ENCODE results near the gene MKNK1. TPM values are rescaled to one million over a fixed set of nuclear protein-coding genes. Genes with fewer than 3 reads are reported as not detected.

The MKNK1 gene
- total RNA-seq, 1 experiment from 2014 or later, result 40.1 TPM

DNA sequence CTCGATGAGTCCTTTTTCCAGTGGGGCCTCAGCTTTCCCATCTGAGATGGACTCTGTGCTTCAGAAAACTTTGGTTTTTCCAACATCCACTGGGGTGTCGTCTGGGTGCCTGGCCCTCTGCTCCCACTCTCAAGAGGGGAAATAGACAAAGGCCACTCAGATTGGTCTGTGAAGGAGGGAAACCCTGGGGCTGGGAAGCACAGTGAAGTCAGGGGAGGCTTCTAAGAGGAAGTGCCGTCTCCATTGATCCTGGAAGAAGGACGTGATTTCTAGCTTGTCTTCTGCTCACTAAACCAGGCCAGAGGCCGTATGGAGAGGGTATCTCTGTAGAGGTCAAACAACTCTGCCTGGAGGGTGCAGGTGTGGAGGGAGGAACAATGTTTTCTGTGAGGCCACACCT, 57.9 kb downstream of the MKNK1 start:
- in situ Hi-C loops (cut with HindIII; ENCODE audit: low pct_unique_long_range_greater_than_20kb, low sequenced_read_pairs) (no loop called here), intact Hi-C loops (cut with micrococcal nuclease; ENCODE audit: unreplicated experiment) (no loop called here)
- ChIA-PET CTCF (interaction anchor here (0.7 to 0.8 kb wide), 2 partner anchors 71 to 423 kb away, joined by 3 read pairs; partner anchors contain the start of gene MOB3C), POLR2A (no interaction called here)
- no peak for DNase-seq (ENCODE audit: low read depth, low spot score)
- H3K27me3 ChIP-seq (ENCODE audit: control insufficient read depth, insufficient read depth, low read length), result no peaks in the 10 kb centered on the region
- no peaks in the 10 kb centered on the region for H3K4me1 ChIP-seq (ENCODE audit: control insufficient read depth, insufficient read depth, low read length)
- no peak for ATAC-seq
- no peak overlapping the region for H3K27ac ChIP-seq (ENCODE audit: low read length)
- H3K4me3 ChIP-seq (ENCODE audit: low read depth in 2 of 2, low read length in 2 of 2), result no peak overlapping the region
- no peaks in the 10 kb centered on the region for H3K9me3 ChIP-seq (ENCODE audit: control insufficient read depth, insufficient read depth, low read depth, low read length)
- BruUV-seq (replicated peaks), result no TSS peak
- H3K36me3 ChIP-seq (ENCODE audit: control insufficient read depth, insufficient read depth, low read length), result no peaks in the 10 kb centered on the region
- no peak for TF ChIP-seq TCF7L2 (IDR thresholded peaks at IDR 0.05; ENCODE audit: low read depth, low read length)
- TF ChIP-seq, protein P1, sequence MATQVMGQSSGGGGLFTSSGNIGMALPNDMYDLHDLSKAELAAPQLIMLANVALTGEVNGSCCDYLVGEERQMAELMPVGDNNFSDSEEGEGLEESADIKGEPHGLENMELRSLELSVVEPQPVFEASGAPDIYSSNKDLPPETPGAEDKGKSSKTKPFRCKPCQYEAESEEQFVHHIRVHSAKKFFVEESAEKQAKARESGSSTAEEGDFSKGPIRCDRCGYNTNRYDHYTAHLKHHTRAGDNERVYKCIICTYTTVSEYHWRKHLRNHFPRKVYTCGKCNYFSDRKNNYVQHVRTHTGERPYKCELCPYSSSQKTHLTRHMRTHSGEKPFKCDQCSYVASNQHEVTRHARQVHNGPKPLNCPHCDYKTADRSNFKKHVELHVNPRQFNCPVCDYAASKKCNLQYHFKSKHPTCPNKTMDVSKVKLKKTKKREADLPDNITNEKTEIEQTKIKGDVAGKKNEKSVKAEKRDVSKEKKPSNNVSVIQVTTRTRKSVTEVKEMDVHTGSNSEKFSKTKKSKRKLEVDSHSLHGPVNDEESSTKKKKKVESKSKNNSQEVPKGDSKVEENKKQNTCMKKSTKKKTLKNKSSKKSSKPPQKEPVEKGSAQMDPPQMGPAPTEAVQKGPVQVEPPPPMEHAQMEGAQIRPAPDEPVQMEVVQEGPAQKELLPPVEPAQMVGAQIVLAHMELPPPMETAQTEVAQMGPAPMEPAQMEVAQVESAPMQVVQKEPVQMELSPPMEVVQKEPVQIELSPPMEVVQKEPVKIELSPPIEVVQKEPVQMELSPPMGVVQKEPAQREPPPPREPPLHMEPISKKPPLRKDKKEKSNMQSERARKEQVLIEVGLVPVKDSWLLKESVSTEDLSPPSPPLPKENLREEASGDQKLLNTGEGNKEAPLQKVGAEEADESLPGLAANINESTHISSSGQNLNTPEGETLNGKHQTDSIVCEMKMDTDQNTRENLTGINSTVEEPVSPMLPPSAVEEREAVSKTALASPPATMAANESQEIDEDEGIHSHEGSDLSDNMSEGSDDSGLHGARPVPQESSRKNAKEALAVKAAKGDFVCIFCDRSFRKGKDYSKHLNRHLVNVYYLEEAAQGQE (IDR thresholded peaks at IDR 0.05; ENCODE audit: insufficient read depth in 1 of 2, low read depth in 2 of 2, low read length in 1 of 2), result no peak
- no peak for TF ChIP-seq SIN3A (IDR thresholded peaks at IDR 0.05; ENCODE audit: borderline replicate concordance, insufficient read depth, low read depth, low read length)
- no peak for TF ChIP-seq CTCF (IDR thresholded peaks at IDR 0.05)
- no peak for TF ChIP-seq POLR2AphosphoS5 (IDR thresholded peaks at IDR 0.05; ENCODE audit: low read depth, low read length)

DNA sequence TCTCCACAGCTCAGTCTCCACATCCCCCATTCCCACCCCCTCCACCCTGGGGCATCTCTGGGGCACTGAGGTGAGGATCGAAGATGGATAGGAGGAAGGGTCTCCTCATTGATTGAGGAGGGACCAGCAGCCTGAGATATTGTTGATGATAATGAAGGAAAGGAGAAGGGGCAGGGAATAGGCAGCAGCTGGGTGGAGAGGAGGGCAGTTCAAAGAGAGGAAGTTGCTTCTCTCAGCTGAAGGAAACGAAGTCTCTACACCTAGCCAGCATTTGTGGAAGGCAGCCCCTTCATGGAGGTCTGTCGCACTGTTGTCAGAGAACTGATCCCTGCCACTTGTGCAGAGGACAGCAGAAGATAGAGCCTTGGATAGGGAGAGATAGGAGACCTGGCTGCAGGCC, 58.3 kb downstream of the MKNK1 start:
- Histone ChIP-seq H3K4me3 (ENCODE audit: low read depth in 2 of 2, low read length in 2 of 2) (no peak overlapping the region), H3K27me3 (ENCODE audit: control insufficient read depth, insufficient read depth, low read length) (no peaks in the 10 kb centered on the region), H3K4me1 (ENCODE audit: control insufficient read depth, insufficient read depth, low read length) (no peaks in the 10 kb centered on the region), H3K27ac (ENCODE audit: low read length) (no peak overlapping the region), H3K9me3 (ENCODE audit: control insufficient read depth, insufficient read depth, low read depth, low read length) (no peaks in the 10 kb centered on the region), H3K36me3 (ENCODE audit: control insufficient read depth, insufficient read depth, low read length) (no peaks in the 10 kb centered on the region)
- intact Hi-C loops (cut with micrococcal nuclease; ENCODE audit: unreplicated experiment) (no loop called here), in situ Hi-C loops (cut with HindIII; ENCODE audit: low pct_unique_long_range_greater_than_20kb, low sequenced_read_pairs) (no loop called here)
- ATAC-seq (no peak), DNase-seq (ENCODE audit: low read depth, low spot score) (no peak)
- BruUV-seq (replicated peaks), result no TSS peak
- CTCF ChIA-PET, result interaction anchor here (0.7 to 0.8 kb wide), 2 partner anchors 71 to 423 kb away, joined by 3 read pairs; partner anchors contain the start of gene MOB3C
- POLR2A ChIA-PET, result no interaction called here
- TF ChIP-seq SIN3A (IDR thresholded peaks at IDR 0.05; ENCODE audit: borderline replicate concordance, insufficient read depth, low read depth, low read length), result no peak
- TF ChIP-seq, protein P1 (IDR thresholded peaks at IDR 0.05; ENCODE audit: insufficient read depth in 1 of 2, low read depth in 2 of 2, low read length in 1 of 2), result no peak
- no peak for TF ChIP-seq POLR2AphosphoS5 (IDR thresholded peaks at IDR 0.05; ENCODE audit: low read depth, low read length)
- TF ChIP-seq CTCF (IDR thresholded peaks at IDR 0.05), result no peak
